ENCODE data around the gene THY1. TPM values are rescaled to one million over a fixed set of nuclear protein-coding genes. Genes with fewer than 3 reads are reported as not detected.
"Not testable (repeated sequence)": the region's sequence is repeated elsewhere in the genome, so short reads cannot be mapped to it uniquely, and the experiment has no call there.

THY1 gene
- total RNA-seq, 1 experiment from 2014 or later = 0.25 TPM

DNA sequence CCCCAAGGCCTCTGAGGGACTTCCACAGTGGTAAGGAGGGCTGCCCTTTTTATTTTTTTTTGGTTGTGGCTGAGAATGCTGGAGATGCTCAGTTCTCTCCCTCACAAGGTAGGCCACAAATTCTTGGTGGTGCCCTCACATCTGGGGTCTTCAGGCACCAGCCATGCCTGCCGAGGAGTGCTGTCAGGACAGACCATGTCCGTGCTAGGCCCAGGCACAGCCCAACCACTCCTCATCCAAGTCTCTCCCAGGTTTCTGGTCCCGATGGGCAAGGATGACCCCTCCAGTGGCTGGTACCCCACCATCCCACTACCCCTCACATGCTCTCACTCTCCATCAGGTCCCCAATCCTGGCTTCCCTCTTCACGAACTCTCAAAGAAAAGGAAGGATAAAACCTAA lies 4.2 kb downstream of the THY1 start:
- no peak for DNase-seq (ENCODE audit: low spot score)

DNA sequence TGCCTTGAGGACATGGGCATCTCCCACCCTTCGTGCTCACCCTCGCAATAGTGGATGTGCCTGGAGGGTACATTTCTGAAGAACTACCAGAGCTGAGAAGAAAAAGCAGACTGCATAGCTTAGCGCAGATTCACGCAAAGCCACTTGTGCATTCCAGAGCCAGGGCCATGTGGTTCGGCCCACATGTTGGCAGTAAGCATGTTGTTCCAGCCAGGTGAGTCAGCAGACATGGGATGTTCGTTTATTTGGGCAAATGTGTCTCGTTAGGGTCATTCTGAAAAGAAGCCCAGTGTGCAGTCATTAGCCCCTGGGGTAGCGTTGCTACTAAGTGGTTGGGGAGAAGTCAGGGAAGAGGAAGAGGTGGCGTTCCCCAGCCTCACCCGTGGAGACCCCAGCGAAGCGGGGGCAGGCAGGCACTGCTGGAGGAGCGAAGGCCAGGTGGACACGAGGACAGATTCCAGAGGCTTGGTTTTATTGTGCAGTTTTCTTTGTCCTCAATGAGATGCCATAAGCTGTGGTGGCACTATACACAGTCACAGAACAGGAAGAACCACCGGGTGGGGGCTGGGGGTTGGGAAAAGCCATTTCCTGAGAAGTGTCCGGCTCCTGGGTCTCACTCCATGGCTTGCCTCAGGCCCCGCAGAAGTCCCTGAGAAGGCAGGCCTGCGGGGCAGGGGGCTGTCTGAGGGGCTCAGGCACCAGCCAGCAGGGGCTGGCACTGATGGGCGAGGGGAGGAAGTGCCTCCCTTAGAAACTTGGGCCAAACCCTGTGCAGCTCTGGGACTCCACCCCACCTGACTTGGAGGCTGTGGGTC lies 5.0 kb downstream of the THY1 start:
- no peak for DNase-seq (ENCODE audit: low spot score)

DNA sequence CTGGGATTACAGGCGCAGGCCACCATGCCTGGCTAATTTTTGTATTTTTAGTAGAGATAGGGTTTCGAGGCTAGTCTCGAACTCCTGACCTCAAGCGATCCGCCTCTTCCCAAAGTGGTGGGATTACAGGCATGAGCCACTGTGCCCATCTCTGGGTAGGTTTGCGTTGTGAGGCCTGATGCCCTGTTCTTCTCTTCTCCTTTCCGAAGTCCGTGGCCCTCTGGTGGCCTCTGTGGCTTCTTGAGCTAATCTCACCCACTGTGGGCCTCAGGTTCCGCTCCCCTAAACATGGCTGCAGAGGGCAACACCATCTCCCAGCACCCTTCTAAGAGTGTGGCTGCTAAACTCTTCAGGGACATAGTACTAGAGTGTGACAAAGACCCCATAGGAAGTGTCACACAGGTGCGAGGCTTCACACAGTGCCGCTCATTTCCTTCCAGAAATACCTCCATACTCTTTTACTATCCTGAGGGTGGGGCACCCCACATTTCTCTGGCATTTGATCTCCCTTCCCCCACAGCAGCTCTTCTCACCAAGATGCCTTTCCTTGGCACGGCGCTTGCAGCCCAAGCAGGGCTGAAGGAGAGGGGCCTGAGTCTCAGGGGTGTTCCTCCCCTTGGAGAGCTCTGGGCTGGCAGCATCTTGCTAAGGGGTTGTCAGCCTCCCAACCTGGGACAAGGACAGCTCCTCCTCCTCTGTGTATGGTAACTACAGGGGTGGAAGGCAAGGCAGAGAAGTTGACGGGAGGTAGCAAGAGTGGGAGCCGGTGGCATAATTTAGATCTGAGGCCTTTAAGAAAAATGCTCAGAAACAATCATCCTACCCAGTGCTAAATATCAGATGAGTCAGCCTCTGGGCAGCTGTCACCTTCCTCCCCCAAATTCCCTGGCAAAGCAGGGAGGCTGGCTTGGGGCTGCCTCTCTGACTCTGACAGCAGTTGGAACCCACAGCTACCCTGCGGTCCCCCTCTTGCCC lies 6.1 kb downstream of the THY1 start:
- DNase-seq (ENCODE audit: low spot score) = no peak

DNA sequence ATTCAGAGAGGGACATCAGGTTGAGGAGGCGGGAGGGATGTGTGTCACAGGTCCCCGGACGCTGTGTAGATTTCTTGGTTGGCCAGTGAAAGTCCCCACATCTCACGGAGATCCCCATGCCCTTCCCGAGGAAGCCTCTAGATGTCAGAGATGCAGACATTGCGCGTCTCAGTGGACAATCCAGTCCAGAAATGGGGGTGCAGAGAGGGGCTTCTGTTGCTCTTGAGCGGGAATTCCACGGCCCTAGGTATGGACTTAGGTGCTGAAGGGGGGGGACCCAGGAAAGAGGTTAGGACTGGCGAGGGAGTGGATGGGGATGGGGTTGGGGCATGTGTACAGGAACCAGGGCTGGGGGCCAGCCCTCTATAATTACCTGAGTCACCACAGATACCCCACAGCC lies 7.0 kb downstream of the THY1 start:
- no peak for DNase-seq (ENCODE audit: low spot score)

DNA sequence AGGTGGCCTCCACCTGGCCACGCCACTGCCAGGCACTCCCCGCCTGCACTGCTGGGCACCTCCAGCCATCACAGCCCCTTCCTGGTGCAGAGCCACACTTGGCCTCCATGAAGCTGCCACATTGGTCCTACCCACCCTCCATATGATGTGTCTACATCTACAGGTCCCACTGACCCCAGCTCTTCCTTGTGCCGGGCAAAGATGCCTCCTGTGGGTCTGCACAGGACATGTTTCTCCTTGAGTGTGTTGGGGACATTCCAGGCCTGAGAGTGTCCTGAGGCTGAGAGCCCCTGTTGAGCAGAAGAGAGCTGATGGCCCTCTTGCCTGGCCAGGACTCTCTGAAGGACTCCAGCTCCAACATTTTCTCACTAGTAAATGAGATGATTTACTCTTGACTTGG lies 7.5 kb downstream of the THY1 start:
- DNase-seq (ENCODE audit: low spot score) = no peak

DNA sequence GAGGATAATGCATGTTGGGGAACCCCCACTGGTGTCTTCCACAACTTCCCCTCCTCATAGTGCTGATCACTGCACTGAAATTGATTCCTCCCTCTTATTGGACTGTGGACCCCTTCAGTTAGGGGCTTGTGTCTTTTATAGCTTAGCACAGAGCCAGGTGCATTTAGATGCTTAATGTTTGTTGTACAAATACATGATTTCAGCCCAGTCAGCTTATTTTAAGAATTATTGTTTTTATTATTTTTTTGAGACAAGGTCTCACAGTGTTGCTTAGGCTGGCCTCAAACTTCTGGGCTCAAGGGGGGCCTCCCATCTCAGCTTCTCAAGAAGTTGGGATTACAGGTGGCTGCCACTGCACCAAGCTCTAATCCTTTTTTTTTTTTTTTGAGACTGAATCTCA lies 8.2 kb downstream of the THY1 start:
- no peak for DNase-seq (ENCODE audit: low spot score)

DNA sequence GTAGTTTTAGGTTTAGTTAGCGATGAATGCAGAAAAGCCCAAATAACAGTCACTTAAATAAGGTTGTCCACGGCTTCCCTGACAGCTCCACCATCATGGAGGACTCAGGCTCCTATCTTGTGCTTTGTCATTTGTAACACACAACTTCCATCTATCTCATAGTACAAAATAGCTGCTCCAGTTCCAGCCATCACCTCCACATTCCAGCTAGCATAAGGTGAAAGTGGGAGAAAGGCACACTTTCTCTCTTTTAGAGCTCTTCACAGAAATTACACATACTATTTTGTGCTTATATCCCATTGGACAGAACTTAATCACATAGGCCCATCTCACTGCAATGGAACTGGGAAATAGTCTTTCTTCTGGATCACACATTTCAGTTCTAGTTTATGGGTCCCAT lies 8.7 kb downstream of the THY1 start:
- DNase-seq (ENCODE audit: low spot score) = no peak

DNA sequence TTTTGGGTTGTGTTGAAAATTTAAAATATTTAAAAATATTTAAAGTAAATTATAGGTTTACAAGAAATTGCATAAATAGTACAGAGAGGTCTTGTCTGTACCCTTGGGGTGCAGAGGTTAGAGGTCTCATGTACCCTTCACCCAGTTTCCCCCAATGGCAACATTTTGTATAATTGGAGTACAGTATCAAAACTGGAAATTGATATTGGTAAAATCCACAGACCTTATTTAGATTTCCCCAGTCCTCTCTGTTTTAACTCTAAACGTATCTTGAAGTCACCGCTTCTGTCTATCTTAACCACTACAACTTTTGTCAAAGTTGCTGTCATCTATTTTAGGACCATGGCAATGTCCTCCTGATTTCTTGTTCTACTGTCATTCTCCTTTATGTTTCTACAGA lies 10.9 kb downstream of the THY1 start:
- no peak for DNase-seq (ENCODE audit: low spot score)

DNA sequence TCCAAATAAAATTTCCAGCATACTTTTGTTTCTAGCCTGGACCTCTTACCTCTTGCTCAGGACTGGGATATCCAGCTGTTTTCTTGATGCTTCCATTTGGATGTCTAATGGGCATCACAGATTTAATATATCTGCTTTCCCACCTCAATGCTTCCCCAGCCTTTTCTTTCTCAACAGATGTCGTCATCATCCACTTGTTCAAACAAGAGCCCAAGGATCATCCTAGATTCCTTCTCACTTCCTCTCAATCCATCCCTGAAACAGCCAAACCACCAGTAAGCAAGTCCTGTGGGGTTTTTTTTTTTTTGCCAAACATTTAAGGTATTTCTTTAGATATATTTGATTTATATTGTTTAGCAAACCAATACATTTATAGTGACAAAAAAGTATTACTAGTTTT lies 12.5 kb downstream of the THY1 start:
- no peak for DNase-seq (ENCODE audit: low spot score)

DNA sequence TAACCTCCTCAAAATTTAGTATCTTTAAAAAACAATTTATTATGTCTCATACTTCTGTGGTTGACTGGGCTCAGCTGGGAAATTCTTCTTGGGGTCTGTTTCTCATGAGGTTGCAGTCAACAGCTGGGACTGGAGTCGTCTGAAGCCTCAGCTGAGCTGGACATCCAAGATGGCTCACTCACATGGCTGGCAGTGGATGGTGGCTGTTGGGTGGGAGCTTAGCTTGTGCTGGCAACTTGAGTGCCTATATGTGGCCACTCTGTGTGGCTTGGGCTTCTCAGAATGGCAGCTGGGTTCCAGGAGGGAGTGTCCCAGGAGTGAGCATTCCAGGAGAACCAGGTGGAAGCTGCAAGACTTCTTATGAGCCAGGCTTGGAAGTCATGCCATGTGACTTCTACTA lies 13.2 kb downstream of the THY1 start:
- no peak for DNase-seq (ENCODE audit: low spot score)

DNA sequence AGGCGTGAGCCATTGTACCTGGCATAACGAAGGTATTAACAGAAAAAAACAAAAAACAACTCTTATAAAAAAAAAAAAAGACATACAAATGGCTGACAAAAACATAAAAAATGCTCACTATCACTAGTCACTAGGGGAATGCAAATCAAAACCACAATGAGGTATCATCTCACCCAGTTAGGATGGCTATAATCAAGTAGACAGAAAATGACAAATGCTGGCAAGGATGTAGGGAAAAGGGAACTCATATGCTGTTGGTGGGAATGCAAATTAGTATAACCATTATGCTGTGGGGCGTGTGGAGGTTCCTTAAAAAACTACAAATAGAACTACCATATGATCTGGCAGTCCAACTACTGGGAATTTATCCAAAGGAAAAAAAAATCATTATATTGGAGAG lies 17.0 kb downstream of the THY1 start:
- DNase-seq (ENCODE audit: low spot score) = no peak

DNA sequence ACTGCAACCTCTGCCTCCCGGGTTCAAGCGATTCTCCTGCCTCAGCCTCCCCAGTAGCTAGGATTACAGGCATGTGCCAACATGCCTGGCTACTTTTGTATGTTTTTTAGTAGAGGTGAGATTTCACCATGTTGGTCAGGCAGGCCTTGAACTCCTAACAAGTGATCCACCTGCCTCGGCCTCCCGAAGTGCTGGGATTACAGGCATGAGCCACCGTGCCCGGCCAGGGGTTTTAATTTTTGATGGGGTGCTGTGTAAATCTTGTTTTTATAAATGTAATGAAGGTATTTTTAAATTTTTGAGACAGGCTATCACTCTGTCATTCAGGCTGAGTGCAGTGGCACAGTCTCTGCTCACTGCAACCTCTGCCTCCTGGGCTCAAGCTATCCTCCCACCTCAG lies 17.5 kb downstream of the THY1 start:
- not testable (repeated sequence) for DNase-seq (ENCODE audit: low spot score)

DNA sequence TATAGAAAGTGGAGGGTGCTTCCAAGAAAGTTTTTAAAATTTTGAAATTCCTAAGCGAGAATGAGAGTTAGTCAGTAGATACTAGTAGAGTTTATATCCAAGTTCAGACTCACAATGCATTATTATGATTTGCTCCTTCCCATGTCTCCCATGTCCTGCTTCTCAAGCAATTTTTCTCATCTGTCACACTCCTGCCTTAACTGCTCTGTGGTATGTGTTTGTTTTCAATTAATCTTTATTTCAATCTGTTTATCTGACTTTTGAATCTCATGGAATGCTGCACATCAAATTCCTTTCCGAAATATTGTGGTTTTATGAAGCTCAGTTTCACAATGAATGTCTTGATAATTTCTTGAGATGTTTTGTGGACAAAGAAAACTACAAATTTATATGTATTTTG lies 18.1 kb downstream of the THY1 start:
- DNase-seq (ENCODE audit: low spot score) = no peak

DNA sequence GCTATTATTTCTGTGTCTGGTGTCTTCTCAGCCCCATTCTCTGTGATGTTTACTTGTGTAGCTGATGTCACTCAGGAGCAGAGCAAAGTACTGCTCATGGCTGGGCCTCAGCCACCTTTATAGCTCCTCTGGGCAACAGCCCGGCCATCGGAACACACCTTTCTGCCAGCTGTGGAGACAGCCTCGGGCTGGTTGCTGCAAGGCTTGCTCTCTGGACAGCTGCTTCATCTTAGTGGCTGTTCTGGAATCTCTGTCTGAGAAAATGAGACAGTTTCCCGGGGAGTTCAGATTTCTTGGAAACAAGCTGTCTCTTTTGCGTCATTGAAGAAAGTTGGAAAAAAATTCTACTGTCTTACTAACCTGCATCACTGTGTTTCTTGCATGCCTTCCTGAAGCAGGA lies 20.0 kb downstream of the THY1 start:
- DNase-seq (ENCODE audit: low spot score) = no peak

DNA sequence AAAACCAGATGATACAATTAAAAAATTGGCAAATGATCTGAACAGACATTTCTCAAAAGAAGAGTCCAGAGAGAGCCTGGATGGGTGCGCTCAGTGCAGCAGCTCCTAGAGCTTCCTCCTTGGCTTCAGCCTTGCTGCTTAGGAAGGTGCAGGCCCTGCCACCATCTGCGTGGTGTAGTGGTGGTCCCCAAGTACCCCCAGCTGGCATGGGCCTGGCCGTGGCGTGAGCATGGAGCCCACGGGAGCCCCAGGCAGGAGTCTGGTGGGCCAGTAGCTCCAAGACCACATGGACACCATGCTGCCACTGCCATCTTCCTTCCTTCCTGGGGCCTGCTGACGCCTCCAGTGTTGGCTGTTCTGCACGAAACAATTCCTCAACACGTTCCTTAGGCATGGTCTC lies 20.5 kb downstream of the THY1 start:
- no peak for DNase-seq (ENCODE audit: low spot score)

DNA sequence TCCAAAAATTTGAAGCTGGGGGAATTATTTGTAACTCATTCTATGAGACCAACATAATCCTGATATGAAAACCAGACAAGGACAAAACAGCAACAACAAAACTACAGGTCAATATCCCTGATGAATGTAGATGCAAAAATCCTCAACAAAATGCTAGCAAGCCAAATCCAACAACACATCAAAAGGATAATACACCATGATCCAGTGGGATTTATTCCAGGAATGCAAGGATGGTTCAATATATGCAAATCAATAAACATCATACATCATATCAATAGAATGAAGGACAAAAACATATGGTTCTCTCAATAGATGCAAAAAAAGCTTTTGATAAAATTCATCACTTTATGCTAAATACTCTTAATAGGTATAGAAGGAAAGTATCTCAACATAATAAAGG lies 22.1 kb downstream of the THY1 start:
- DNase-seq (ENCODE audit: low spot score) = no peak

DNA sequence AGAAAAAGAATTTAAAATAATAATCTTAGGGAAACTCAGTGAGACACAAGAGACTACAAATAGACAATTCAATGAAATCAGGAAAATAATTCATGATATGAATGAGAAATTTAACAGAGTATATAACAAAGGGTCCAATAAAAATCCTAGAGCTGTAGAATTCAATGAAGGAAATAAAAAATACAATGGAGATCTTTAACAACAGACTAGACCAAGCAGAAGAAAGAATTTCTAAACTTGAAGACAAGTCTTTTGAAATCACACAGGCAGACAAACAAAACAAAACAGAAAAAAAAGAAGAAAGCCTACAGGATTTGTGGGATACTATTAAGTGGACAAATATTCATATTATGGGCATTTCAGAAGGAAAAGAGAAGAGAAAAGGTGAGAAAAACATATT lies 25.2 kb downstream of the THY1 start:
- no peak for DNase-seq (ENCODE audit: low spot score)

DNA sequence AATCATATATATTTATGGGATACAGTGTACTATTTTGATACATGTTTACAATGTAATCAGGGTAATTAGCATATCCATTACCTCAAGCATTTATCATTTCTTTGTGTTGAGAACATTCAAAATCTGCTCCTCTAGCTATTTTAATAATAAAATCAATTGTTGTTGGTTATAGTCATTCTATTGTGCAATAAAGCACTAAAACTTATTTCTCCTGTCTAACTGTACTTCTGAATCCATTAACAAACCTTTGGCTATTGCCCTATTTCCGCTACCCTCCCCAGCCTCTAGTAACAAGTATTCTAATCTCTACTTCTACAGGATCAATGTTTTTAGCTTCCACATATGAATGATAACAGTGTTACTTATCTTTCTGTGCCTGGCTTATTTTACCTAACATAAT lies 26.1 kb downstream of the THY1 start:
- no peak for DNase-seq (ENCODE audit: low spot score)

DNA sequence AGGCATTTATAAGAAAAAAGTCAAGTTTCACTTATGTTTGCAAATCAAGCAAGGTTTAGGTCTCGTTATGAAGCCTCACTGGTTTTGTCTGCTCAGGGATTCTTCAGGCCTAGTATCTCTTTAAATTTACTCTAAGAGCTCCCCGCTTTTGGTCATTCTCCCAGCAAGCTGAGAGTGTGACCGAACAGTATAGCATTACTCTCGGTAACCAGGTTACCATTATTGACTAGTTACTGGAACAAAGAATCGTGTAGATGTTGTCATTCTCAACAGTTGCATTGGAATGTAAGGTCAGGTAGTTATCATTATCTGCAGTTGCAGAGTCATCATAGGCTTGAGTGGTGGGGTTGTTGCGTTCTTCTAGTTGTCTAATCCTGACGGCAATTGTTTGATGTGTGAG lies 31.7 kb downstream of the THY1 start:
- no peak for DNase-seq (ENCODE audit: low spot score)

DNA sequence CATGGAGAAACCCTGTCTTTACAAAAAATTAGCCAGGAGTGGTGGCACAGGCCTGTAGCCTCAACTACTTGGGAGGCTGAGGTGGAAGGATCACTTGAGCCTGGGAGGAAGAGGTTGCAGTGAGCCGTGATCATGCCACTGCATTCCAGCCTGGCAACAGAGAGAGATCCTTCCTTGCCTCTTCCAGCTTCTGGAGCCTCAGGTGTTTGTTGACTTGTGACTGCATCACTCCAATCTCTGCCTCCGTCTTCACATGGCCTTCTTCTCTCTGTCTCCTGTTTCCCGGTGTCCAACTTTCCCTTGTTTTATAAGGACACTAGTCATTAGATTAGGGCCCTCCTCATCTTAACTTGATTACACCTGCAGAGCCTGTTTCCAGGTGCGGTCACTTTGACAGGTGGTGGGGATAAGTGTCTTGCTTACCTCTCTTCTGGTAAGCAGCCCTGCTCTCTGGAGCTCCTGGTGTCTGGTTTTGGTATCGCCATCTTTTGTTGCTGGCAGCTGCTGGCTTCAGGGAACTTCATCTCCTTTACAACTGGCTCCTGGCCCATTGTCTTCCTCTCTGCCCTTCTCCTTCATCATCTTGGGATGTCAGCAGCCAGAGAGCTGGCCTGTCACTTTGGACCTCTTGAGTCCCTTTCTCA lies 33.2 kb downstream of the THY1 start:
- peak; percentile 75 for DNase-seq (ENCODE audit: low spot score)

DNA sequence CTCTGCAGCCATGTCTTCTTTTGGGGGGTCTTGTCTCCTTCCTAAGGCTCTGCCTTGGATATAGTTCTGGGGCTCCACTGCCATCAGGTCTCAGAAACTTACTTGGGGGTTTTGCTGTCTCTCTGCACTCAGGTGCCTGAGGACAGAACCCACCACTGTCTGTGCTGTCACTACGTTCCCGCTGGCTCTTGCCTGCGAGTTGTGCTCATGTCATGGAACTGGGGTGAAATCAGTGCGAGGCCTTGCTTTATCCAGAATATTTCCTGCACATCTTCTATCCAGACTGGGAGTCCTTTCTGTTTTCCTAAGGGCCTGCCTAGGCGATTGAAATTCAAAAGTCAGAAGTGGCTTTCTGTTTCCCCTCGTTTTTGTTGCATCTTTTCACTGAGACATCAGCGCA lies 34.9 kb downstream of the THY1 start:
- no peak for DNase-seq (ENCODE audit: low spot score)

DNA sequence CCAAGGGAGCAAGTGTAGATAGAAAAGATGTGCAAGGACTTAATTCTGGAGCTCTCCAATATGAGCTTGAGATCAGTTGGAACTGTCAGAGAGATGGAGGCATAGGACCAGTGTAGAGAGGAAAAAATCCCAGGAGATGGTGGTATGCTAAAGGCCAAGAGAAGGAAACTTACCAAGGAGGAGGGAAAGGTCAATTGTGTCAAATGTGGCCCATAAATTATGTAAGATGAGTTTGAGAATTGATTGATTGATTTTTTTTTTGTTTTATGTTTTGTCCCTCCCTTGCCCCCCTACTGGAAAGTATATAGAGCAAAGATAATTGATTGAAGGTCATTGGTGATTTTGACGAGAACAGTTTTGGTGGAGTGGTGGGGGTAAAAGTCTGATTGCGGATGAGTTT lies 38.6 kb downstream of the THY1 start:
- DNase-seq (ENCODE audit: low spot score) = no peak
